ENCODE results near the gene HOXA9. TPM values are rescaled to one million over a fixed set of nuclear protein-coding genes. Genes with fewer than 3 reads are reported as not detected.

Gene HOXA9
- total RNA-seq, 1 experiment from 2014 or later, result 16.7 TPM

GRCh38 chr7:27148031-27148755 is 17.1 kb downstream of the HOXA9 start:
- Histone ChIP-seq H3K36me3 (ENCODE audit: control insufficient read depth, insufficient read depth, low read length) (no peaks in the 10 kb centered on the region; the same call in 1 of the 2 replicates), H3K27me3 (replicated peaks; ENCODE audit: control insufficient read depth, insufficient read depth, low read length) (no peaks in the 10 kb centered on the region), H3K9me3 (no peaks in the 10 kb centered on the region), H3K4me3 (ENCODE audit: low read depth, low read length) (peak overlapping the region; percentile 46), H3K4me1 (peaks cover 27% of the 10 kb centered on the region)
- CTCF ChIA-PET, result interaction anchor here (0.5 to 4.0 kb wide), 4 partner anchors 9 to 1263 kb away, joined by 3 to 40 read pairs (median 5); partner anchors contain the start of gene HOXA7
- intact Hi-C loops (cut with micrococcal nuclease; ENCODE audit: unreplicated experiment), result no loop called here
- no peaks in the 10 kb centered on the region for H3K4me1 Mint-ChIP-seq (ENCODE audit: low read depth, unreplicated experiment)
- H3K27me3 Mint-ChIP-seq (ENCODE audit: insufficient read depth, unreplicated experiment), result no peaks in the 10 kb centered on the region
- peak; percentile 61 to 69 for DNase-seq
- no peaks in the 10 kb centered on the region for H3K9me3 Mint-ChIP-seq (ENCODE audit: unreplicated experiment)
- H3K36me3 Mint-ChIP-seq (ENCODE audit: insufficient read depth, unreplicated experiment), result peaks cover 12% of the 10 kb centered on the region
- no peak for TF ChIP-seq CTCF (IDR thresholded peaks at IDR 0.05; ENCODE audit: insufficient read depth in 1 of 2, low read depth in 1 of 2, low read length in 1 of 2, severe bottlenecking in 1 of 2, unreplicated experiment in 1 of 2)
- POLR2A ChIA-PET, result no interaction called here
- no TSS peak for BruUV-seq (replicated peaks)
- H3K27ac Mint-ChIP-seq (ENCODE audit: unreplicated experiment), result peak overlapping the region; percentile 76
- H3K4me3 Mint-ChIP-seq (ENCODE audit: unreplicated experiment), result peak overlapping the region; percentile 73

GRCh38 chr7:27147199-27148030 is 17.9 kb downstream of the HOXA9 start, which contains the start of gene HOXA6:
TSS of gene HOXA6 (minus strand) at chr7:27147774. CDS start at chr7:27147749, 25 bp downstream.
- DNase-seq, result peak; percentile 57 to 67
- no peaks in the 10 kb centered on the region for H3K9me3 ChIP-seq
- Mint-ChIP-seq H3K9me3 (ENCODE audit: unreplicated experiment) (no peaks in the 10 kb centered on the region), H3K4me3 (ENCODE audit: unreplicated experiment) (peak within 1 kb of the TSS; percentile 73), H3K4me1 (ENCODE audit: low read depth, unreplicated experiment) (no peaks in the 10 kb centered on the region), H3K27me3 (ENCODE audit: insufficient read depth, unreplicated experiment) (no peaks in the 10 kb centered on the region), H3K27ac (ENCODE audit: unreplicated experiment) (peak within 1 kb of the TSS; percentile 76), H3K36me3 (ENCODE audit: insufficient read depth, unreplicated experiment) (peaks cover 16% of the 10 kb centered on the region)
- H3K4me3 ChIP-seq (ENCODE audit: low read depth, low read length), result peak within 1 kb of the TSS; percentile 46
- H3K27me3 ChIP-seq (replicated peaks; ENCODE audit: control insufficient read depth, insufficient read depth, low read length), result no peaks in the 10 kb centered on the region
- ChIA-PET CTCF (interaction anchor here (0.5 to 4.0 kb wide), 3 partner anchors 10 to 36 kb away, joined by 5 to 40 read pairs (median 9); partner anchors contain the start of gene HOXA7), POLR2A (no interaction called here)
- no peak for TF ChIP-seq CTCF (IDR thresholded peaks at IDR 0.05; ENCODE audit: insufficient read depth in 1 of 2, low read depth in 1 of 2, low read length in 1 of 2, severe bottlenecking in 1 of 2, unreplicated experiment in 1 of 2)
- BruUV-seq (replicated peaks), result no TSS peak
- peaks cover 27% of the 10 kb centered on the region for H3K4me1 ChIP-seq
- no peaks in the 10 kb centered on the region; the same call in 1 of the 2 replicates for H3K36me3 ChIP-seq (ENCODE audit: control insufficient read depth, insufficient read depth, low read length)
- intact Hi-C loops (cut with micrococcal nuclease; ENCODE audit: unreplicated experiment), result no loop called here

GRCh38 chr7:27146491-27147198 is 18.7 kb downstream of the HOXA9 start:
- intact Hi-C loops (cut with micrococcal nuclease; ENCODE audit: unreplicated experiment), result no loop called here
- peak in 1 of 2 experiments; percentile 33 for DNase-seq
- Mint-ChIP-seq H3K27ac (ENCODE audit: unreplicated experiment) (peak overlapping the region; percentile 1), H3K27me3 (ENCODE audit: insufficient read depth, unreplicated experiment) (no peaks in the 10 kb centered on the region), H3K4me3 (ENCODE audit: unreplicated experiment) (peak overlapping the region; percentile 73), H3K4me1 (ENCODE audit: low read depth, unreplicated experiment) (no peaks in the 10 kb centered on the region), H3K9me3 (ENCODE audit: unreplicated experiment) (no peaks in the 10 kb centered on the region), H3K36me3 (ENCODE audit: insufficient read depth, unreplicated experiment) (peaks cover 16% of the 10 kb centered on the region)
- H3K4me3 ChIP-seq (ENCODE audit: low read depth, low read length), result peak overlapping the region; percentile 46; the same call in 1 of the 2 replicates
- H3K9me3 ChIP-seq, result no peaks in the 10 kb centered on the region
- peaks cover 26% of the 10 kb centered on the region for H3K4me1 ChIP-seq
- BruUV-seq (replicated peaks), result no TSS peak
- ChIA-PET CTCF (interaction anchor here (0.5 to 1.1 kb wide), 2 partner anchors 14 to 37 kb away, joined by 4 to 9 read pairs; no protein-coding TSS in a partner anchor), POLR2A (no interaction called here)
- no peaks in the 10 kb centered on the region; the same call in 1 of the 2 replicates for H3K36me3 ChIP-seq (ENCODE audit: control insufficient read depth, insufficient read depth, low read length)
- TF ChIP-seq CTCF (IDR thresholded peaks at IDR 0.05; ENCODE audit: insufficient read depth in 1 of 2, low read depth in 1 of 2, low read length in 1 of 2, severe bottlenecking in 1 of 2, unreplicated experiment in 1 of 2), result no peak
- no peaks in the 10 kb centered on the region for H3K27me3 ChIP-seq (replicated peaks; ENCODE audit: control insufficient read depth, insufficient read depth, low read length)

Measured in Caco-2 (cell line).